ENCODE data around the gene SYT17. TPM values are rescaled to one million over a fixed set of nuclear protein-coding genes. Genes with fewer than 3 reads are reported as not detected.

The SYT17 gene
- total RNA-seq, 1 donor from 2014 or later: 25.4 TPM

DNA sequence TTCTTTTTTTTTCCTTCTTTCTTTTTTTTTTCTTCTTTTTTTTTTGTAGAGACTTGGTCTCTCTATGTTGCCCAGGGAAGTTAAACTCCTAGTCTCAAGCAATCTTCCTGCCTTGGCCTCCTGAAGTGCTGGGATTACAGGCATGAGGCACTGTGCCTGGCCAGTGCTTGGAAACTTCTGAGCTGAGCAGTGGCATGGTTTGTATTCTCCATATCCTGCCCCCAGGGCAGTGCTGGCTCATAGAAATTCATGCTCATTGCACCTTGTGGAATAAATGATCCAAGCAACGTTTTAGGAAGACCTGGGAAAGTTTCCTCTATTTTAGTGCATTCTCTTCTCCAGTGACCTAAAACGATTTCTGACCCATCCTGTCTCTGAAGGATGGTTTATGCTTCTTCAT, 16.7 kb upstream of the SYT17 start:
- no peak overlapping the region for H3K27ac Mint-ChIP-seq
- TF ChIP-seq, protein P1, sequence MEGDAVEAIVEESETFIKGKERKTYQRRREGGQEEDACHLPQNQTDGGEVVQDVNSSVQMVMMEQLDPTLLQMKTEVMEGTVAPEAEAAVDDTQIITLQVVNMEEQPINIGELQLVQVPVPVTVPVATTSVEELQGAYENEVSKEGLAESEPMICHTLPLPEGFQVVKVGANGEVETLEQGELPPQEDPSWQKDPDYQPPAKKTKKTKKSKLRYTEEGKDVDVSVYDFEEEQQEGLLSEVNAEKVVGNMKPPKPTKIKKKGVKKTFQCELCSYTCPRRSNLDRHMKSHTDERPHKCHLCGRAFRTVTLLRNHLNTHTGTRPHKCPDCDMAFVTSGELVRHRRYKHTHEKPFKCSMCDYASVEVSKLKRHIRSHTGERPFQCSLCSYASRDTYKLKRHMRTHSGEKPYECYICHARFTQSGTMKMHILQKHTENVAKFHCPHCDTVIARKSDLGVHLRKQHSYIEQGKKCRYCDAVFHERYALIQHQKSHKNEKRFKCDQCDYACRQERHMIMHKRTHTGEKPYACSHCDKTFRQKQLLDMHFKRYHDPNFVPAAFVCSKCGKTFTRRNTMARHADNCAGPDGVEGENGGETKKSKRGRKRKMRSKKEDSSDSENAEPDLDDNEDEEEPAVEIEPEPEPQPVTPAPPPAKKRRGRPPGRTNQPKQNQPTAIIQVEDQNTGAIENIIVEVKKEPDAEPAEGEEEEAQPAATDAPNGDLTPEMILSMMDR (IDR thresholded peaks at IDR 0.05): no peak
- intact Hi-C loops (cut with micrococcal nuclease): no loop called here
- no peaks in the 10 kb centered on the region for H3K27me3 Mint-ChIP-seq
- H3K9me3 Mint-ChIP-seq: peaks cover 13% of the 10 kb centered on the region
- no peak for ATAC-seq (ENCODE audit: low read depth)
- H3K4me3 Mint-ChIP-seq: no peak overlapping the region
- H3K4me1 Mint-ChIP-seq: no peaks in the 10 kb centered on the region
- ChIA-PET CTCF (no interaction called here), POLR2A (no interaction called here)
- H3K36me3 Mint-ChIP-seq (ENCODE audit: low read depth): no peaks in the 10 kb centered on the region
- no peak for DNase-seq

DNA sequence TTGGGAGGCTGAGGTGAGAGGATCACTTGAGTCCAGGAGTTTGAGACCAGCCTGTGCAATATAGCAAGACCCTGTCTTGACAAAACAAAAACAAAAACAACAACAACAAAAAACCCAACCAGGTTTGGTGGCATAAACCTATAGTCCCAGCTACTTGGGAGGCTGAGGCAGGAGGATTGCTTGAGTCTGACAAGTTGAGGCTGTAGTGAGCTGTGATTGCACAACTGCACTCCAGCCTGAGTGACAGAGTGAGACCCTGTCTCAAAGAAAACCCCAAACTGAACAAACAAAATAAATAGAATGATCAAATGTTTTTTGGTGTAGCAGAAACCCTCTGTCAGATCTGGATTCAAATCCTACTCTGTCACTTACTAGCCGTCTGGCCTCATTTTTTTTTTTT, 16.0 kb upstream of the SYT17 start:
- H3K27ac Mint-ChIP-seq: no peak overlapping the region
- no peaks in the 10 kb centered on the region for H3K36me3 Mint-ChIP-seq (ENCODE audit: low read depth)
- H3K4me3 Mint-ChIP-seq: no peak overlapping the region
- intact Hi-C loops (cut with micrococcal nuclease): no loop called here
- H3K27me3 Mint-ChIP-seq: no peaks in the 10 kb centered on the region
- ChIA-PET CTCF (no interaction called here), POLR2A (no interaction called here)
- no peak for ATAC-seq (ENCODE audit: low read depth)
- H3K4me1 Mint-ChIP-seq: no peaks in the 10 kb centered on the region
- peaks cover 17% of the 10 kb centered on the region for H3K9me3 Mint-ChIP-seq
- DNase-seq: no peak
- TF ChIP-seq, protein P1 (IDR thresholded peaks at IDR 0.05): no peak

DNA sequence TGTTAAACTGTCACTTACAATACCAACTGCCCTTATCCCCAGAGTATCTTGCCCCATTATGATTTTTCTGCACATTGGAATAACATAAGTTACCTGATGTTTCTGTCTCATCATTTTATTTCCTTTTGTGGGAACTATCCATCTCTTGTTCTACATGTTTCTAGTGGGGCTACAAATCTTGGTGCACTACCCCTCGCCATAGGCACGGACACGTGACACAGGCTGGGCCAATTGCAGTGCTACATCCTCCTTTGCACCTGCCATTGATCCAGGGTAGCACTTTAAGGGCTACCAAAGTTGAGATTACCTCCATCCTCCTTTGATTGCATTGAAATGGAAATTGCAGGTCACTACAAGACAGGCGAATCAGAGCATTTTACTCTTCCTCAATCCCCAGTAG, 14.2 kb upstream of the SYT17 start:
- H3K36me3 Mint-ChIP-seq (ENCODE audit: low read depth): no peaks in the 10 kb centered on the region
- H3K27ac Mint-ChIP-seq: no peak overlapping the region
- no peaks in the 10 kb centered on the region for H3K4me1 Mint-ChIP-seq
- TF ChIP-seq, protein P1 (IDR thresholded peaks at IDR 0.05): no peak
- peaks cover 12% of the 10 kb centered on the region for H3K9me3 Mint-ChIP-seq
- ATAC-seq (ENCODE audit: low read depth) (no peak), DNase-seq (no peak)
- intact Hi-C loops (cut with micrococcal nuclease): no loop called here
- H3K27me3 Mint-ChIP-seq: no peaks in the 10 kb centered on the region
- H3K4me3 Mint-ChIP-seq: no peak overlapping the region
- ChIA-PET POLR2A (no interaction called here), CTCF (no interaction called here)

DNA sequence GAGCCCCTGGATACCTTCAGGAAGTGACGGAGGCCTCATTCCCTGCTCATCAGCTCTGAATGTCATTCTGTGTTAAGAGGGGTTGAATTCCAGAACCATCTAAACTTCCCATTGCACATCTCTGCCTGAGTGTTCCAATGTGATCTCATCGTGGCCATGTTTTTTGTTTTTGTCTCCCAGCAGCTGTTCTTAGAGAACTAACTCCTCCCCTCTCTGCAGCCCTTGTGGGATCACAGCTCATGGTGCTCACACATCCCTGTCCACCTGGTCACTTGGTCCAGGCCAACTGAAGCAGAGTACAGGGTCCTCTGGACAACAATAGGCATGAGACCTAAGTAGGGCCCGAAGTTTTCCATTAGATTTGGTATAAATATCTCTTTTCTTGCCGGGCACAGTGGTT, 6.0 kb upstream of the SYT17 start:
- no peaks in the 10 kb centered on the region for H3K4me1 Mint-ChIP-seq
- intact Hi-C loops (cut with micrococcal nuclease): no loop called here
- no peaks in the 10 kb centered on the region for H3K36me3 Mint-ChIP-seq (ENCODE audit: low read depth)
- no peak overlapping the region for H3K27ac Mint-ChIP-seq
- POLR2A ChIA-PET: interaction anchor here (1.0 kb wide), 1 partner anchor 34 kb away, joined by 3 read pairs; no protein-coding TSS in a partner anchor
- DNase-seq (no peak), ATAC-seq (ENCODE audit: low read depth) (no peak)
- peaks cover 5% of the 10 kb centered on the region for H3K9me3 Mint-ChIP-seq
- CTCF ChIA-PET: no interaction called here
- no peaks in the 10 kb centered on the region for H3K27me3 Mint-ChIP-seq
- TF ChIP-seq, protein P1 (IDR thresholded peaks at IDR 0.05): no peak
- no peak overlapping the region for H3K4me3 Mint-ChIP-seq

DNA sequence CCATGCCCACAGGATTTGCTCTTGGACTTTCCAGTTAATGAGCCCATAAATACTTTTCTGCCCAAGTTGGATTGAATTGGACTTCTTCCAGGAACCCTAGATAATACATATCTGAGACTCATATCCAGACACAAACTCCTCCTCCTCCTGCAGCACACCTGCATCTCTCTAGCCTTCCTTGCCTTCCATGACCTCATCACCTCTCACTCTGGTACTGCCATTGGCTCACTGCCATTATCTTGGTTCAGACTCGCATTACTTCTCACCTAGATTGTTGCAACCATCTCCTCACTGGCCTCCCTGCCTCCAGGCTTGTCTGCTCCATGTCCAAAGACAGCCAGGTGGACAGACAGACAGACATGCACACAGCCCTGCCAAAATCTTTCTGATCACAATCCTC, 4.8 kb upstream of the SYT17 start:
- Mint-ChIP-seq H3K9me3 (peaks cover 5% of the 10 kb centered on the region), H3K27ac (no peak overlapping the region), H3K36me3 (ENCODE audit: low read depth) (no peaks in the 10 kb centered on the region), H3K27me3 (no peaks in the 10 kb centered on the region), H3K4me1 (no peaks in the 10 kb centered on the region), H3K4me3 (no peak overlapping the region)
- TF ChIP-seq, protein P1 (IDR thresholded peaks at IDR 0.05): no peak
- no peak for DNase-seq
- ChIA-PET POLR2A (interaction anchor here (0.6 kb wide), 1 partner anchor 94 kb away, joined by 5 read pairs; no protein-coding TSS in a partner anchor), CTCF (interaction anchor here (0.5 kb wide), 1 partner anchor 77 kb away, joined by 3 read pairs; no protein-coding TSS in a partner anchor)
- intact Hi-C loops (cut with micrococcal nuclease): no loop called here
- no peak for ATAC-seq (ENCODE audit: low read depth)
